IPS-NIHi7 (cell line): ENCODE results near the gene TGM6.

Source experiments
- DNase-seq: peaks from one replicate; pipeline ENCODE4 v3.0.0; 2012; ENCODE audit warnings: mixed read lengths; ENCODE audit errors: extremely low spot score

The TGM6 gene

DNA sequence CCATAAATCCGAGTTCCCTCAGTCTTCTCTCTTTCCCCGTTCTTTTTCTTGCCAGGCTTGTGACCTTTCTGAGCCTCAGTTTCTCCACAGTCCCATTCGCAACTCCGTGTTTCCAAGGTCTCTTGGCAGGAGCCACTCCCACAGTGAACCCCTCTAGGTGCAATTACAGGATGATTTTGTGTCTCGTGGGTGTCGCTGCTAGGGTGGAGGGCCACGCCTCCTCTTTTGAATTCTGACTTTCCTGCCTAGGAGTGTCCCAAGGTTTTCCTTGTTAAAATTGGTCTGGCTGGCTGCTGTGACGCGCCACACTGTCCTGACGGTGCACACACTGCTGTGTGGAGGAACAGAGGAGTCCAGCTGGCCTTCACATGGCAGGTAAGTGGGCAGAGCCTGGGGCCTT, at the start of gene TGM6:
Gene TGM6 (plus strand): TSS at position 301 of the 400 bp plus-strand sequence. CDS start 68 bp downstream, at position 369.
- DNase-seq = no peak

GRCh38 chr20:2331106-2331505, 49.6 kb upstream of the TGM6 start:
- no peak for DNase-seq

GRCh38 chr20:2331901-2332565, 48.7 kb upstream of the TGM6 start:
- no peak for DNase-seq

DNA sequence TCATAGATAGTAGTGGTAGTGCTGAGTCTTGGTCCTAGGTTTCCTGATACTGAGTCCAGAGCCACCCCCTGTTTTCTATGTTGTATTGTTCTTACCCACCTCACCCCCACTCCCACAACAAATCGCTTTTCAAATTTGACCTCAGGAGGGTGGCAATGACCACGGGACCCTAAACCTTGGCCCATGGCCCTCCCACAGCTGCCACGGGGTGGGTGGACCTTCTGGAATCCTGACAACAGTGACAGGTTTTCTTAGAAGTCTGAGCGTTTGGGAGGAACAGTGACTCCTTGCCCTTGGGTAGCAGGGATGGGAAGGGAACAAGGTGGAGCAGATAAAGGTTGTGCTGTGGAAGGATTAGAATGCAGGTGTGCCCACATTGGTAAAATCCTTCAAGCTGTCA, 48.0 kb upstream of the TGM6 start:
- DNase-seq = no peak

GRCh38 chr20:2333821-2334220, 46.9 kb upstream of the TGM6 start:
- DNase-seq = no peak

DNA sequence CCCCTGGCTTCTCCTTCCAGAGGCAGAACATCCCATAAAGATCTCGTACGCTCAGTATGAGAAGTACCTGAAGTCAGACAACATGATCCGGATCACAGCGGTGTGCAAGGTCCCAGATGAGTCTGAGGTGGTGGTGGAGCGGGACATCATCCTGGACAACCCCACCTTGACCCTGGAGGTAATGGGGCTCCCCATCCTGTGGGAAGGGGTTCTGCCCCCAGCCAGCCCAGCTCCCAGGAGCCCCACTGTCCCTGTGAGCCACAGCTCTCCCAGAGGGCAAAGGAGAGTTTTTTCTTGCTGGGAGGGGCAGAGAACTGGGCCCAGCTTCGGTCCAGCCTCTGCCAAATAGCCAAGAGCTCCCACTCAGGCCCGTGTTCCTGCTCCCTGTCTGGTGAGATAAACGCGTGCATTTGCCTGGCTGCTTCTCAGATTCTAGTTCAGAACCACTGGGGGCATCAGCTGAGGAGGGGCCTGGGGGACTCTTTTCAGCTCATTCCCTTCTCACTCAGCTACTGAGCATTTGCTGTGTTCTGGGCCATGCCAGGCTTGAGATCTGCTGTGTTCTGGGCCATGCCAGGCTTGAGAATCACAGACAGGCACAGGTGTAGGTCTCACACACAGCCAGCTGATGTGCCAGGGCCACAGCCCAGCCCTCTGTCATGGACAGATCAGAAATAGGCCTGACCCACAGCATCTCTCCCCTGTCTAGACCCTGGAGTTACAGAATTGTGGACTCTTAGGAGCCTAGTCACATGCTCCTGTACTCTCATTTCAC, 45.4 kb upstream of the TGM6 start:
- DNase-seq = no peak

- DNase-seq = no peak
Observed at GRCh38 chr20:2336471-2336870, 44.2 kb upstream of the TGM6 start.

DNA sequence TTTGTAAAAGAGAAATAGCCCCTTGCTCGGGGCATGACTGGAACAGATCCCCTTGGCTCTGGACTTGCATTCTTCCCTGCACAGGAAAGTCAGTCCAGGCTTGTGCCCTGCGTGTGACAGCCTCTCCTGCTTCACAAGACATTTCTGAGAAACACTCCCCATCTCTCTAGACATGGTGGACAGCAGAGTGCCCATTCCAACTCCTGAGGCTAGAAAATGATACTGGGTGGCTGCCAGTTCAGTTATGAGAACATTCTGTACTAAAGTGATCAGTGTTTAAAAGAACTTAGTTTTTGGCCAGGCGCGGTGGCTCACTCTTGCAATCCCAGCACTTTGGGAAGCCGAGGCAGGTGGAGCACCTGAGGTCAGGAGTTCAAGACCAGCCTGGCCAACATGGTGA, 43.6 kb upstream of the TGM6 start:
- DNase-seq = no peak

GRCh38 chr20:2338411-2339066, 42.2 kb upstream of the TGM6 start:
- no peak for DNase-seq

- DNase-seq = no peak
Observed at GRCh38 chr20:2340136-2340535, 40.6 kb upstream of the TGM6 start.

DNA sequence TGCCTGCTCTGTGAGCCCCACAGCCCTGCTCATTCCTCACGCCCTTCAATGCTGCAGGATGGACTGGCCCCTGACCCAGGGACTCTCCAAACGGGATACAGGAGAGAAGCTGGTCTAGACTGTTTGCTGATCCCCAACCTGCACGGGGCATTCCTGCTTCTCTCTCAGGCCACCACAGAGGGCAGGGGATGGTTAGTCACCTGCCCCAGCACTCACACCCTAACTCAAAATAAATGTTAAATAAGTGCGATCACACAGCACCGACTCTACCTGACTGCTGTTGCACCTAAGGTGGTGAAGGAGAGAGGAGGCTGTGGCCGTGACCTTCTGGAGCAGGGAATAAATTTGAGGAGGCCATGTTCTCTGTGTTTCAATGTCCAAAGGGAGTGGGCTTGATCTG, 39.9 kb upstream of the TGM6 start:
- no peak for DNase-seq

DNA sequence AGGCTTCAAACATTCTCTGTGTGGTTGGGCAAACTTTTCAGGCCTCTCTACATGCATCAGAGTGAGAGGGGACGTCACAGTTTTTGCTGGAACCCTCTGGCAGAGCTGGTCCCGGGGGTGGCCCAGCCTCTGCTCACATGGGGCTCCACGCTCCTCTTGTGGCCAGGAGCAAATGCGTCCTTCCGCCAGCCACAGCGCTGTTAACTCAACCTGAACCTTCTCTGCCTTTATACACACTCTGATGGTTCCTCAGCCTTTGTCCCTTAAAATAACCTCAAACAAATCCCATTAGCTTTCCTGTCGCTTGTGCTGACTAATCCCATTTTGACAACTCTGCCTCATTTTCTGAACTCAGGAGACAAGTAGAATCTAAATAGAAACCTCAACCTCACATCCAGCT, 39.4 kb upstream of the TGM6 start:
- DNase-seq = no peak

DNA sequence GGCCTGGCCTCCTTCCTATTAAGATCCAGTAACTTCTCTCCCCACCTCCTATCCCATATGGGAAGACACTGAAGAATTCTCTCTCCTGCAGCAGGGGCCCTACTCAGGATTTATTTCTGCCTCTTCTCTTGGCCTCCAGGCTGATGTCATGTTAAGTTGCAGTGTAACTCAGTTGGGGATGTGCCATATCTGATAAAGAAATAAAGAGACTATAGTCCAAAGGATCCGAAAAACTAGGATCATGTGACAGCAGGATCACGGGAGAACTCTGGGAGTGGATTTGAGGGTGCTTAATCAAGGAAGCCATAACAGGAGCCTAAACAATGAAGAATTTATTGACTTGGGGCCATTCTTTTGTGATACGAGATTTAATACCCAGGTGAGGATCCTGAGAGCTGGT, 38.5 kb upstream of the TGM6 start:
- no peak for DNase-seq

DNA sequence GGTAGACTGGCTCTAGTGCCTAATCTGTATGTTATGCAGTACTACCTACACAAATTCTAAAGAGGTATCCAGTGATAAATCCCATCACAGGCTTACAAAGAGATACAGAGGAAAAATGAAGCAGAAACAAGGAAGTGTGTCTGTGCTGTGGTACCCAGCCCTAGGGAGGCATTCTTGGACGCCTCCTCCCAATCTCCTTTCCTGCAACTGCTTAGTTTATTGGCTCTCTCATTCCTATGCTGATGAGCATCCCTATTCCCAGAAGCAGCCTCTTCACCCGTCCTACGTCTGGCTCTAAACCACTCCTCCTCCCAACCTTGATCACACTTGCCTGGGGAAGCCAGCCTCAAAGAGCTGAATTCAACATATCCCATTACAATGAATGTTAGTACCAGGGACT, 34.5 kb upstream of the TGM6 start:
- DNase-seq = no peak

DNA sequence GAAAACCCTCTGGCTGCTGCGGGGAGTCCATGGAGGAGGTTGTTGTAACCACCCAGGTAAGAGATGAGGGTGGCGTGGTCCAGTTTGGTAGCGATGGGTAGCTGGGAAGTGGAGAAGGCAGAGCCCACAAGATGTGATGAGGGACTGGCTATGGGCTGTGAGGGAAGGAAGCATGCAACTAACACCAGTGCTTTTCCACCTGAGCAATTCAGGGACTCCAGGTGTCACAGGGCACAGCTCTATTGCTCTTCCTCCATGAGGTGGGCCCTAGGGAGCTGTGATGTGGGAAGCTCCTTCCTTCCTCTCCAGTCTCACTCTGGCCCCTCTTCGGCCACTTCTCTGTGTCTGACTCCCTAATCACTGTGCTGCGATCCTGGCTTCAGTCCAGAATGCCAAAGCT, 32.4 kb upstream of the TGM6 start:
- no peak for DNase-seq

- no peak for DNase-seq
Observed at GRCh38 chr20:2349801-2350200, 30.9 kb upstream of the TGM6 start.

DNA sequence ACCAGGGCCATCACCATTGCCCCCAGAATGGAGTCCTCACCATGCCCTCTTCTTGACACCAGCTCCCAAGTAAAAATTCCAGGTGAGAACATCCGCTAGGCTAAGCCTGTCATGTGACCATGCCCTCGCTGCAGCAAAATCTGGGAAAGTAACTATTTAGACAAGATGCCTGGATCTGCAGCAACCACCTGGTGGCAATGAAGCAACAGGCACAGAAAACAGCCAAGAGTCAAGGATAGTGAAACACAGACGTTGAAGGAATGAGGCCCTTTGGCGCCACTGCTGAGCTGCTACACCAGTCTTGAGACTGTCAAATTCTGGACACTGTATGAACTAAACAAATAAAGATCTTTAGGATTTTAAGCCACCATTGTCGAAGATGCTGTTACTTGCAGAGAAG, 30.1 kb upstream of the TGM6 start:
- no peak for DNase-seq

- no peak for DNase-seq
Observed at GRCh38 chr20:2353231-2353630, 27.5 kb upstream of the TGM6 start.

- no peak for DNase-seq
Observed at GRCh38 chr20:2357114-2357513, 23.6 kb upstream of the TGM6 start.

GRCh38 chr20:2358006-2358405, 22.7 kb upstream of the TGM6 start:
- DNase-seq = no peak

- no peak for DNase-seq
Observed at GRCh38 chr20:2361035-2361593, 19.6 kb upstream of the TGM6 start.

- no peak for DNase-seq
Observed at GRCh38 chr20:2363187-2363586, 17.5 kb upstream of the TGM6 start.

- no peak for DNase-seq
Observed at GRCh38 chr20:2363587-2363986, 17.1 kb upstream of the TGM6 start.
